MV-4-11 (cell line): ENCODE measurements around the gene INPP5A.
"Not testable (repeated sequence)": the region's sequence is repeated elsewhere in the genome, so short reads cannot be mapped to it uniquely, and the experiment has no call there.

ENCODE experiments used
- DNase-seq: peaks from one replicate; lab custom pipeline; 2025; lab: John Stamatoyannopoulos, UW

Gene INPP5A

GRCh38 chr10:132503581-132504421 lies 33.8 kb upstream of the INPP5A start:
- no peak for DNase-seq

DNA sequence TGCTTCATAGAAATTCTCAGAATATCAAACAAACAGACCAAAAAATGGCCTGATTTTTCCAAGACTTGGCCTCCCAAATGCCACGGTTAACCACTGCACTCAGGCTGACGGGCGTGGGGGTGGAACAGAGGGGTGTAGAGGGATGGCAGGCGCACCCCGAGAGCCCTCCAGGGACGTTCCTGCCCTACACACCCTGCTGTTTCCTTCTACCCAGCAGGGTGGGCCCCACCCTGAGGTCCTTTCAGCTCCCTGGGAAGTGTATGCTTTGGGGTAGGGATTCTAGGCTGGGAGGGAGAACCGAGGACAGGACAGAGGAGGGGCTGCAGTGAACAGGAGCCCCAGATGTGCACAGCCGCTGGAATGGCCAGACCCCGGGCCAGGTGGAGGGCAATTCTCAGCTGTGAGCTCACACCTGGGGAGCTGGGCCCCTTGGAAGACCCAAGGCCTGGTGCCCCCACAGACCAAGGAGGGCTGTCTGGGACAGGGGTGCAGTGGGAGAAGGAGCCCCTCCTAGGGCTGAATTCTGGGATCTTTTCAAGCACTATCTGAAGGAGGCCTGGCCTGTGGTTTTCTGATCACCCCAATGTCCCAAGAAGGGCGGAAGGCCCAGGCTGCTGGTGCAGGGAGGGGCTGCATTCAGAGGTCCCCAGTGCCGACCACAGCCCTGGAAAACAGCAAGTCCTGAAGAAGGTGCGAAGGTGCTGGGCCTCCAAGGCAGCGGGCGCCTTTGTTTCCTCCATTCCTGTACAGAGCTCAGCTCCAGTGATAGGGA lies 32.9 kb upstream of the INPP5A start:
- DNase-seq, result no peak

- not testable (repeated sequence) for DNase-seq
These were observed 32.0 kb upstream of the INPP5A start for GRCh38 chr10:132505546-132505945.

- no peak for DNase-seq
These were observed 30.7 kb upstream of the INPP5A start for GRCh38 chr10:132506711-132507408.

- DNase-seq, result no peak
These were observed 30.1 kb upstream of the INPP5A start for GRCh38 chr10:132507409-132507955.

DNA sequence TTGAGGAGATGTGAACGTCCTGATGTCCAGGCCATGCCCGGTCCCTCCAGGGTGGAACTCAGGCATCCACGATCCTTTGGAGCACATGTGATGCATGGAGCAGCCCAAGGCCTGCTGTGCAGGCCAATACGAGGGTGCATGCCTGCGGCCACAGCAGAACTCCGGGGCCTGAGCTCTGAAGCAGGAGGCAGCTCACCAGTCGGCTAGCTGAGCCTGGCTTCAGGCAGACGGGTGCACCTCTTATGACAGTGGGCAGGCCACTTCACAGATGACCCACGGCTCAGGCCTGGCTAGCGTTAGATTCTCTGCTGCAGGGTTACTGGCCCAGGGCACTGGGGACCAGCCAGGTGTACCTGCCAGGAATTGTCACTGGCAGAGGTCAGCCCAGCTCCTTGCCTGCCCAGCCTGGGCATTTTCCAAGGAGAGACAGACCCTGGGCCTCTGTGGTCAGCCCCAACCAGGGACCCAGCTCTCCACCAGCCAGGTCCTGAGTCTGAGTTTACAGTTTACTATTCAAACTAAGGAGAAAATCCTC lies 29.6 kb upstream of the INPP5A start:
- DNase-seq, result no peak

DNA sequence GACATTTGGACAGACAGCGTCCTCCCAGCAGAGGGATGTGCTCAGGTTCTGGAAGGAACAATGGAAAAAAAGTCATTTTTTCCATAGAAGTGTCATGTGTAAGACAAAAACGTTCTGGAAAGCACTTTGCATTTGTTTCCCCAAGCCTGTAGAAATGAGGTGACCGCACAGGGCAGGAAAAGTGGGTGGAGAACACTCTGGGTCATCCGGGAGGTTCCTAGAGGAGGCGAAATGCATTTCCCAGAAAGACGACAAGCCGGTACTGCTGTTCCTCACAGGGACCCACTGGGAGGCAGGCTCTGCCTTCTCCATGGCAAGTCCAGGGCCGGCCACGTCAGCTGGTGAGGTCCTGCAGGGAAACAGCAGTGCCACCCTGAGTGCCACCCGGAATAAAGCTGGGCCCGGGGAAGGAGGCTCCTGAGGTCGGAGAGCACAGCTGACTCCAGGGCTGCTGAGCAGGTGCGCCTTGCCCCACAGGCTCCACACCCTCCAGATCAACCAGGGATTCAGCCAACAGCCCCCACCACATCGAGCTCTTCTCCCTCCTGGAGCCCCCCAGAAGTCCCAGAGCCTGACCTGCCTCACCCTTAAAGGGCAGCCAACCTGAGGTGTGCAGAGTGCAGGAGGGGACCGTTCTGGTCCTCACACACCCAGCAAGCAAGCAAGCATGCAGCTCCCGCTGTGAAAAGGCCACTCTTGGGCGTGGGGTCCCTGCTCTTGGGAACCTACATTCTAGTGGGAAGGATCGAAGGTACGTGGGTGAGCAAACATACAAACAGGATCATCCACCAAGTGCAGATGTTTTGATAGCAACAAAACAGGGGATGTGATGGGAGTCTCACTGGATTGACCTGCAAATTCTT lies 28.8 kb upstream of the INPP5A start:
- no peak for DNase-seq

DNA sequence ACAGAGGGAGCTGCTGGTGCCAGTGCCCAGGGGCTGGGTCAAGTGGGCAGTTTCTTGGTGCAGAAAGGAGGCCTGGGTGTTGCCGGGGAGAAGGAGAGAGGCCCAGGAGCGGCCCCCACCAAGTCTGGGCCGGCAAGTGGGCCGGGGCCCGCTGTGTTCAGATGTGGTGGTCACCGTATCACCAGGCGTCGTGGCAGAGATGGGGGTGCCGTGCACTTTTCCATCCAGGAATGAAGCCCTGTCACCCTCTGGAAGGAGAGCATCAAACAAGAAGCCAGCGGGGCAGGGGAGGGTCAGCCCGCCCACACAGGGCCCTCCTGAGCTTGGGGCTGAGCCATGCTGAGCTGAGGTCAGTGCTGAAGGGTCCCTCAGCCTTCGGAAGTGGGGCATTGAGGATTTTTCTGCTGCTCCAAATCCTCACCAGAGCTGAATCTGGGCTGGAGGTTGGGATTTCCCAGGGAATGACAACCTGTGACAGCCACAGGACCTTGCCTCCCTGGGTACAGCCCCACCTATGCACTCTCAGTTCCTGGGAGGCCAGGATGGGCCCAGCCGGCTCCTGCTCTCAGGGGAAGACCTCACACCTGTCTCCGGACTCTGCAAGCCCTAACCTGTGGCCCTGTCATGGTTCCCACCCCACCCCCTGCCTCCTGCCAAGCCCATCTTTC lies 27.9 kb upstream of the INPP5A start:
- no peak for DNase-seq

GRCh38 chr10:132510174-132510611 lies 27.4 kb upstream of the INPP5A start:
- DNase-seq, result no peak

GRCh38 chr10:132511121-132512051 lies 26.2 kb upstream of the INPP5A start:
- DNase-seq, result peak; percentile 90

DNA sequence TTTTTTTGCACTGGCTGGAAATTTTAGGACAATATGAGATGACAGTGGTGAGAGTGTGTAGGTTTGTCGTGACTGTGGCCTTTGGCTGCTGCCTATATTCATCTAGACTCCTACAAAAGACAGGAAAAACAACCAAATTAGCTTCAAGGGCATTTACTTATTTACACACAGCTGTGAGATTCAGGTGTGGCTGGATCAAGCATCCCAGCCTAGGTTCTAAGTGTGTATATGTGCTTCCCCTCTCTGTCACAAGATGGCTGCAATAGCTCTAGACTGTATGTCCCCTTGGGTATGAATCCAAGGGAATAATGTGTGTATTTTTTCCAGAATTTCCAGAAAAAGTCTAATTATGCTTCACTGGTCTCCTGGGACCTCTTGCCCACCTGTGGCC lies 25.5 kb upstream of the INPP5A start:
- DNase-seq, result no peak

GRCh38 chr10:132512693-132513345 lies 24.8 kb upstream of the INPP5A start:
- DNase-seq, result no peak

DNA sequence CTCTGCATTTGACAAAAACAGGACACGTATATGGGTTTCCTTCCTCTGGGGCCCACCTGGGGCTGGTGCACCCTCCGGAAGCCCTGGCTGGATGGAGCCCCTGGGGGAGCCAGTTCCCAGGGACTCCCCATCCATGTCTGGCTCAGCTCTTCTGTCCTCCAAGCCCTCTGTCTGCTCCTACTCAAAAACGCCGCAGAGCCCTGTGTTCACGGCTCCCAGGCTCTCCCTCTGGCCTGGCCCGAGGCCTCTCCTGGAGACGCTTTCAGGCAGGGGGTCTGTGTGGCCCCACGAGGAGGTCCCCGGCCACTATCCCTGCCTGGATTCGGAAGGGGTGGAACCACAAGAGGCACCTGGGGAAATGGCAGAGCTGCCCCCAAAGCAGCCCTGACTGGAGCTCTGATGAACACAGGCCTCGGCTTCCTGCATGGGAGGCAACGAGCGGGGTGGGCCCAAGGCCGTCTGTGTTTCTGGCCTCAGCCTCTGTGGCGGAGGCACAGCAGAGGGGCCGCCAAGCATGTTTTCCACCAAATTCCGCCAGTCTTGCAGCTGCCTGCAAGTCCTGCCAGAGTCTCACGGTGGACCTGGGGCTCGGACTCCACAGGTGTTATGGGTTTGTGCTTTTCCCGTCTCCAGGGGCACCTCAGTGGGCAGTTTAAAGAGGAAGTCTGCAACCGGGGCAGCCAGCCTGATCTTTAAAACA lies 22.6 kb upstream of the INPP5A start:
- DNase-seq, result no peak

DNA sequence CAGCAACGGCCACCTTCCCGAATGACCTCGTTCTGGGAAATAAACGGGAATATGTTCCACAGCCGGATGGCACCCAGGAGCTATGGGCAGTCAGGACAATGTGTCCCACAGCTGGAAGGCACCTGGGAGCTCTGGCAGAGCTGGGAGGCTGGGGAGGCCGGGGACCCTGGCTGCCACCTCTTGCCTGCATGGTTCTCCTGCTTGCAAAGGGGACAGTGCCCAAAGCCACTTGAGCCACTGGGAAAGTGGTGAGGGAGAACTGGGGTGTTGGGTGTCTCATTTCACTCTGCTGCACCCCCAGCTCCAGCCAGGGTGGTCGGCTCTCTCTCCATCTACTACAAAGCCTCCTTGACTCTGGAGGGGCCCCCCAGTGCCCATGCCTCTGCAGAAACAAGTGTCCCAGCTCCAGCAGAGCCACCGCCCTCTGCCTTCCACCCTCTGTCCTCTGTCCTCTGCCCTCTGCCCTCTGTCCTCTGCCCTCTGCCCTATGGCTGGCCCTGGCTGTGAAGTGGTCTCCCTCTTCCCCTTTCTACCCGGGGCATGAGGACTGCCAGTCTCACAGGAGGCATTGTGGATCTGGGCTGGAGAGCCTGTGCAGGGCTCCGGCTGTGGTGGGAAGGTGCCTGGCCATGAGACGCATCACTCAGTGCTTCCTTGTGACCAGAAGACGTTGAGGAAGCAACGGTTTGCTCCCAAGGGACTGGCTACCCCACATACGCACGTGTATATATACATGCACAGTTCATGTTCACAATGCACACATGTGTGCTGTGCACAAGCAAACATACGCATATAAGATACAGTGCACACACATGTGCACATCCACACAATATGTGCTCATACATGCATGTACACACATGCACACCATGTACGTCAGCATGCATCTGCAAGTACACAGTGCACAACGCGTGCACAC lies 21.5 kb upstream of the INPP5A start:
- peak; percentile 43 for DNase-seq

DNA sequence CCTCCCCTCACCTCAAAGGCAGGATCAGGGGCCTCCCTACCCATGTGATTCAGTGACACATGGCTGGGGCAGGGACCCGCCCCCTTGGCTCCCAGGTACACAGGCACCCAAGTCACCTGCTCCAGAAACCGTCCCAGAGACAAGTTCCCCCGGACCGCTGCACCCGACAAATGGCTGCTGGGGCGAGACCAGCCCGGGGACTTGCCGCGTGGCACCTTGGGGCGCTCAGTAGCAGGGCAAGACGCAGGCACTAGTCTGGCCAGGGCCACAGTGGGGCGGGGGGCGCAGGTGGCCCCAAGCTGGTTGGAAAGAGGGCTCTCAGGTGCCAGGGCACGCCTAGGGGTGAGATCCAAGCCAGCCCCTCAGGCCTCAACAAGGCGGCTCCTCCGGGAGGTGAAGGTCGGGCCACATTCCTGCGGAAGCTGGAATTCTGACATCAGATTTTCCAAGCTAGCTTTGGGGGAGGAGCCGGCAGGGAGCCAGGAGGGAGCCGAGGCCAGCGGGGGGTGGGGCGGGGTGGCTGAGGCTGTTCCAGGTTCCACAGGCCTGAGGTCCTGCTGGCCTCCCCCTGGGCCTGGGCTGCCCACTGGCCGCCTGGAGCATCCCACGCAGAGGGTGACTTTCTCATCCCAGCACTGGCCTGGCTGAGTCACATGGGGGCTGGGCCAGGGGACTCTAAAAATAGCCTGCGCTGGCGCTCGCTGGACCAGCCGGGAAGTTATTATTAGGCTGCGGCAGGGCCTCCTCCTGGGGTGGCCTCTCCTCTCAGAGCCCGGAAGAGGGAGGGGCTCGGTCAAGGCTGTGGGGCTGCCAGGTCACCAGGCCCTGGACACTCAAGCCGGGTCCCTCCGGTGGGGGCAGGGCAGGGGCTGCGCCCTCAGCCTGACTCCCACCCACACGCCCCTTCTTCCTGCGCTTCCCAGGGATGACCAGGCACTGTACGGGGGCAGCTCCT lies 20.5 kb upstream of the INPP5A start:
- peak; percentile 84 for DNase-seq

DNA sequence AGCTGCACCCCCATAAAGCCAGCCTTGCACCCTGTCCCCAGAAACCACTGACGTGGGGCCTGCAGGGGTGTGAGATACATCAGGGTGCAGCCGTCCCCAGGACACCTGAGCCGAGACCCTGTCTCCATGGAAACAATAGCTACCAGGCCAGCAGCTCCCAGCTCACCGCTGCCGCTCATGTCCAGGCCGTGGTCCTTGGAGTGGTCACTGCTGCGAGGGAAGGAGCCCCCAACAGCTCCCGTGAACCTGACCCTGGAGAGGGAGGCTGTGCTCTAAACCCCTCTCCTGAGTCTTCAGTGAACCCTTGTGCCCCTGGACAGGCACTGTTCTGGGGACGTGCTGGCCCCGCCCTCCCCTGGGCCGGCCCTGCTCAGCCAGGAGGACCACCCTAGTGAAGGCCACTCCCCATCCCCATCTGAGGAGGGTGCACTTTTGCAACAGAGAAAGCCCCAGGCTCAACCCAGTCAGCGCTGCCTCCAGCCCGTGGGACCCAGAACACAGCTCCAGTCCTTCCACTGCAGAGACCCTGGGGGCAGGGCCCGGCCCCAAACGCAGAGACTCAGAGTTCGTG lies 19.6 kb upstream of the INPP5A start:
- DNase-seq, result no peak
